H1 (cell line): ENCODE data around the gene DUSP2. TPM values are rescaled to one million over a fixed set of nuclear protein-coding genes. Genes with fewer than 3 reads are reported as not detected.

Source experiments
- CBX5 ChIP-seq: fragments of 300-800, 300-1000 bp; sonication (generic); IDR thresholded peaks from 2 replicates; pipeline ENCODE4 v1.7.1; 2016; ENCODE audit warnings: antibody characterized with exemption, low read length, low read depth
- CHD2 ChIP-seq: IDR thresholded peaks from 2 replicates; pipeline ENCODE4 v1.6.1; 2012; ENCODE audit warnings: low read length, improper control_type of control experiment
- FOSL1 ChIP-seq: IDR thresholded peaks from 2 replicates; pipeline ENCODE4 v1.6.1; 2011; ENCODE audit warnings: mild to moderate bottlenecking, low read depth, low read length, moderate library complexity; ENCODE audit not compliant: insufficient read depth
- GABPA ChIP-seq: IDR thresholded peaks from 2 replicates; pipeline ENCODE4 v1.6.1; 2011; ENCODE audit warnings: mild to moderate bottlenecking, low read length, moderate library complexity, borderline replicate concordance; ENCODE audit not compliant: insufficient read depth
- HDAC2 ChIP-seq, 2 experiments: fragments of 300-600 bp in 1 of 2; sonication (generic) in 1 of 2; IDR thresholded peaks; 2 replicates each; pipeline ENCODE4 v1.6.1; 2011 to 2012; ENCODE audit warnings: low read depth in 2 of 2, low read length in 2 of 2, mild to moderate bottlenecking in 2 of 2, moderate library complexity in 2 of 2, borderline replicate concordance in 1 of 2, inconsistent platforms in 1 of 2
- NRF1 ChIP-seq: IDR thresholded peaks from 2 replicates; pipeline ENCODE4 v1.6.1; 2011; ENCODE audit warnings: mild to moderate bottlenecking, low read depth, low read length, improper control_type of control experiment
- SRF ChIP-seq: IDR thresholded peaks from 2 replicates; pipeline ENCODE4 v1.6.1; 2011; ENCODE audit warnings: mild to moderate bottlenecking, low read depth, low read length, moderate library complexity
- polyA plus RNA-seq, 7 experiments: library from polyadenylated mRNA; depleted of rRNA in 3 of 7; stranded (reverse) in 5 of 7; unstranded in 2 of 7; fragments of >200 nt in 5 of 7; fragments of 200-250 nt in 2 of 7; gene quantifications; 1 replicate in 5 of 7; 2 replicates in 1 of 7; 4 replicates in 1 of 7; pipeline versions ENCODE4 v1.2.1 to v1.2.3, GENCODE V29; 2011 to 2013; ENCODE audit warnings: missing spikeins in 2 of 7, mixed read lengths in 2 of 7
- total RNA-seq: library from RNA; stranded (reverse); fragmentation: NEBNext Ultra II Directional; extraction: Animal tissue kit (Norgen Biotek cat#: 25700); gene quantifications from 2 replicates; pipeline ENCODE4 v1.2.1, GENCODE V29; 2021
- TF ChIP-seq, protein P1 (sequence below): IDR thresholded peaks from 2 replicates; pipeline ENCODE4 v1.6.1; 2012; ENCODE audit warnings: inconsistent platforms
- TF ChIP-seq, protein P2 (sequence below): IDR thresholded peaks from 2 replicates; pipeline ENCODE4 v1.6.1; 2012; ENCODE audit warnings: low read length, inconsistent platforms

DUSP2 gene
- total and polyA plus RNA-seq, 2 of the 8 experiments (the other 6 are each of a cell fraction or from before 2014, with no cell fraction given): 10.1 to 10.4 TPM

DNA sequence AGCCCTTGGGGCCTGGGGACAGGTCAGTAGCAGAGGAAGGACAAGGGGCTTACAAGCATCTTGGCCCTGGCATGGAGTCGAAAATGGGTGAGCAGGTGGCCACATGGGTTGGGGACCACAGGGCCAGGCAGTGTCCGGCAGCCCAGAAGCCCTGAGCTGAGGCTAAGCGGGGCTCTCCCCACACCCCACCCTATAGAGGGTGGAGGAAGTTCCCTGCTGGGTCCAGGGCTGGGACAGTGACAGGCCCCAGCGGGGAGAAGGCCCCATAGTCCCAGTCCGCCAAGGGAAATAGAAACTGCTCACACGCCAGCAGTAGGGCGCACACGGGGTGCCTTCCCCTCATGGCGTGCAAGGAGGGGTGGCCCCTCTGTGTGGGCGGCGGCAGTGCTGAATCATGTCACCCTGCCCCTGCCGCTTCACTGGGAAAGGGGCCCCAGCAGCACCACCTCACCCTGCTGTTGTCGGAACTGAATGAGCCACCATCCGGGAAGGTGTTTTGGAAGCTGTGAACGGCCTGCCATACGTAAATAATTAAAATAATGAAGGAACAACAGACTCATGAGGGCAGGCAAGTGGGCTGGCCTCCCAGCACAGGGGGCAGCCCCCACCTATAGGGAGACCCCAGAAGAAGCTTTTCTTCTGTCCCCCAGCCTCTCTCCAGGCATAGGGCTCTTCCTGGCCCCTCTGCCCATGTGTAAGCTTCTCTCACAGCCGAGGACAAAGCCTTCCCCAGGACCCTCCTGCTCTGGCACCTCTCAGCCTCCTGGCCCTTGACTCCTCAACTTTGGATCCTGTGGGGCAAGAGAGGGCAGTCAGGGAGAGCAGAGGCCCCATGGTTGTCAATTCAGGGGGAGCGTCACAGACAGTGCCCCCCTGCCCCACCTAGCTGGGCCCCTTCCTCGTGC is 12.7 kb upstream of the DUSP2 start (continued):
- TF ChIP-seq SRF: no peak
- TF ChIP-seq GABPA: no peak
- TF ChIP-seq CBX5: no peak
- TF ChIP-seq, protein P1, sequence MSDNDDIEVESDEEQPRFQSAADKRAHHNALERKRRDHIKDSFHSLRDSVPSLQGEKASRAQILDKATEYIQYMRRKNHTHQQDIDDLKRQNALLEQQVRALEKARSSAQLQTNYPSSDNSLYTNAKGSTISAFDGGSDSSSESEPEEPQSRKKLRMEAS: no peak
- TF ChIP-seq NRF1: no peak
- no peak for TF ChIP-seq FOSL1
- no peak for TF ChIP-seq CHD2
- TF ChIP-seq HDAC2 (IDR thresholded peaks at IDR 0.05; ENCODE audit: borderline replicate concordance in 1 of 2, low read depth in 2 of 2, low read length in 2 of 2): no peak
- TF ChIP-seq, protein P2, sequence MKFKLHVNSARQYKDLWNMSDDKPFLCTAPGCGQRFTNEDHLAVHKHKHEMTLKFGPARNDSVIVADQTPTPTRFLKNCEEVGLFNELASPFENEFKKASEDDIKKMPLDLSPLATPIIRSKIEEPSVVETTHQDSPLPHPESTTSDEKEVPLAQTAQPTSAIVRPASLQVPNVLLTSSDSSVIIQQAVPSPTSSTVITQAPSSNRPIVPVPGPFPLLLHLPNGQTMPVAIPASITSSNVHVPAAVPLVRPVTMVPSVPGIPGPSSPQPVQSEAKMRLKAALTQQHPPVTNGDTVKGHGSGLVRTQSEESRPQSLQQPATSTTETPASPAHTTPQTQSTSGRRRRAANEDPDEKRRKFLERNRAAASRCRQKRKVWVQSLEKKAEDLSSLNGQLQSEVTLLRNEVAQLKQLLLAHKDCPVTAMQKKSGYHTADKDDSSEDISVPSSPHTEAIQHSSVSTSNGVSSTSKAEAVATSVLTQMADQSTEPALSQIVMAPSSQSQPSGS: no peak
